HepG2 (cell line): Measurements from ENCODE around the gene PIP4K2B. TPM values are rescaled to one million over a fixed set of nuclear protein-coding genes. Genes with fewer than 3 reads are reported as not detected.

Source experiments
- EP300 ChIP-seq, 3 experiments: sonication (generic) in 1 of 3; formaldehyde crosslinking in 1 of 3; IDR thresholded peaks; 2 replicates each; pipeline versions ENCODE4 v1.5.1 to v1.6.1; 2011 to 2020; ENCODE audit warnings: low read depth in 2 of 3, low read length in 2 of 3, borderline replicate concordance in 1 of 3, improper control_type of control experiment in 1 of 3, mild to moderate bottlenecking in 1 of 3, missing genetic modification reagents in 1 of 3, moderate library complexity in 1 of 3
- MIXL1 ChIP-seq: IDR thresholded peaks from 2 replicates; pipeline ENCODE4 v1.6.1; 2016
- NR2C2 ChIP-seq: sonication (generic); formaldehyde crosslinking; IDR thresholded peaks from 2 replicates; pipeline ENCODE4 v1.4.0; 2020; ENCODE audit warnings: missing genetic modification reagents, mild to moderate bottlenecking, moderate library complexity, borderline replicate concordance
- NR2F6 ChIP-seq, 2 experiments: IDR thresholded peaks; 2 replicates each; pipeline ENCODE4 v1.6.1; 2016; ENCODE audit warnings: antibody characterized with exemption in 1 of 2, mild to moderate bottlenecking in 1 of 2
- PHF20 ChIP-seq: sonication (generic); formaldehyde crosslinking; IDR thresholded peaks from 2 replicates; pipeline ENCODE4 v1.5.0; 2020; ENCODE audit warnings: mild to moderate bottlenecking, missing genetic modification reagents
- PHF21A ChIP-seq: sonication (generic); formaldehyde crosslinking; IDR thresholded peaks from 2 replicates; pipeline ENCODE4 v1.5.0; 2020; ENCODE audit warnings: mild to moderate bottlenecking, missing genetic modification reagents
- PTBP1 ChIP-seq: fragments of 200-400 bp; formaldehyde crosslinking; IDR thresholded peaks from 2 replicates; pipeline ENCODE4 v1.6.1; 2018; ENCODE audit warnings: low read length, low read depth; ENCODE audit not compliant: poor library complexity, severe bottlenecking
- SALL2 ChIP-seq: sonication (generic); formaldehyde crosslinking; IDR thresholded peaks from 2 replicates; pipeline ENCODE4 v1.8.1; 2023; ENCODE audit warnings: mild to moderate bottlenecking, missing genetic modification reagents, inconsistent platforms
- SIX1 ChIP-seq: sonication (generic); formaldehyde crosslinking; IDR thresholded peaks from 2 replicates; pipeline ENCODE4 v1.4.0; 2020; ENCODE audit warnings: missing genetic modification reagents, borderline replicate concordance
- SMAD9 ChIP-seq: sonication (generic); formaldehyde crosslinking; IDR thresholded peaks from 2 replicates; pipeline ENCODE4 v1.5.1; 2020; ENCODE audit warnings: mild to moderate bottlenecking, missing genetic modification reagents
- SMYD3 ChIP-seq: sonication (generic); formaldehyde crosslinking; IDR thresholded peaks from 2 replicates; pipeline ENCODE4 v1.8.1; 2023; ENCODE audit warnings: mild to moderate bottlenecking, missing genetic modification reagents
- TAF1 ChIP-seq: sonication (generic); formaldehyde crosslinking; IDR thresholded peaks from 2 replicates; pipeline ENCODE4 v1.4.0; 2020; ENCODE audit warnings: missing genetic modification reagents
- ZFY ChIP-seq: sonication (generic); formaldehyde crosslinking; IDR thresholded peaks from 2 replicates; pipeline ENCODE4 v1.4.0; 2020; ENCODE audit warnings: missing genetic modification reagents
- ZNF143 ChIP-seq: sonication (generic); formaldehyde crosslinking; IDR thresholded peaks from 2 replicates; pipeline ENCODE4 v1.4.0; 2020; ENCODE audit warnings: missing genetic modification reagents
- ZNF30 ChIP-seq: sonication (generic); formaldehyde crosslinking; IDR thresholded peaks from 2 replicates; pipeline ENCODE4 v1.5.0; 2020; ENCODE audit warnings: mild to moderate bottlenecking, missing genetic modification reagents
- ZNF414 ChIP-seq: sonication (generic); formaldehyde crosslinking; IDR thresholded peaks from 2 replicates; pipeline ENCODE4 v1.5.0; 2020; ENCODE audit warnings: missing genetic modification reagents
- ZNF567 ChIP-seq: sonication (generic); formaldehyde crosslinking; IDR thresholded peaks from 2 replicates; pipeline ENCODE4 v1.8.1; 2023; ENCODE audit warnings: mild to moderate bottlenecking, missing genetic modification reagents, borderline replicate concordance
- polyA plus RNA-seq, 8 experiments: library from polyadenylated mRNA; depleted of rRNA in 3 of 8; stranded (reverse) in 7 of 8; unstranded in 1 of 8; fragments of >200 nt; fragmentation: Illumina TruSeq in 4 of 8; extraction: Trizol in 4 of 8; gene quantifications; 2 replicates each; pipeline versions ENCODE4 v1.2.1 to v1.2.3, GENCODE V29; 2011 to 2016; ENCODE audit warnings: low read depth in 4 of 8, missing spikeins in 1 of 8, mixed read lengths in 1 of 8; ENCODE audit not compliant: insufficient read depth in 1 of 8
- total RNA-seq, 5 experiments: library from RNA; depleted of rRNA; stranded (reverse); fragments of >200 nt; fragmentation: Illumina TruSeq; extraction: Trizol; gene quantifications; 2 replicates each; pipeline ENCODE4 v1.2.3, GENCODE V29; 2016; ENCODE audit warnings: low read depth in 1 of 5
- TF ChIP-seq, protein P1 (sequence below): sonication (generic); formaldehyde crosslinking; IDR thresholded peaks from 2 replicates; pipeline ENCODE4 v1.8.0; 2022; ENCODE audit warnings: missing genetic modification reagents, mild to moderate bottlenecking, inconsistent platforms, borderline replicate concordance
- TF ChIP-seq, protein P2 (sequence below): sonication (generic); formaldehyde crosslinking; IDR thresholded peaks from 2 replicates; pipeline ENCODE4 v1.8.0; 2023; ENCODE audit warnings: mild to moderate bottlenecking, missing genetic modification reagents
- TF ChIP-seq, protein P3 (sequence below): sonication (generic); formaldehyde crosslinking; IDR thresholded peaks from 2 replicates; pipeline ENCODE4 v1.8.1; 2022; ENCODE audit warnings: low read depth, mild to moderate bottlenecking, missing genetic modification reagents
- TF ChIP-seq, protein P4 (sequence below): sonication (generic); formaldehyde crosslinking; IDR thresholded peaks from 2 replicates; pipeline ENCODE4 v1.4.0; 2020; ENCODE audit warnings: mild to moderate bottlenecking, missing genetic modification reagents

Gene PIP4K2B
- total and polyA plus RNA-seq, 2 of the 13 experiments (the other 11 are each of a cell fraction or from before 2014, with no cell fraction given) = 20.4 to 54.0 TPM

DNA sequence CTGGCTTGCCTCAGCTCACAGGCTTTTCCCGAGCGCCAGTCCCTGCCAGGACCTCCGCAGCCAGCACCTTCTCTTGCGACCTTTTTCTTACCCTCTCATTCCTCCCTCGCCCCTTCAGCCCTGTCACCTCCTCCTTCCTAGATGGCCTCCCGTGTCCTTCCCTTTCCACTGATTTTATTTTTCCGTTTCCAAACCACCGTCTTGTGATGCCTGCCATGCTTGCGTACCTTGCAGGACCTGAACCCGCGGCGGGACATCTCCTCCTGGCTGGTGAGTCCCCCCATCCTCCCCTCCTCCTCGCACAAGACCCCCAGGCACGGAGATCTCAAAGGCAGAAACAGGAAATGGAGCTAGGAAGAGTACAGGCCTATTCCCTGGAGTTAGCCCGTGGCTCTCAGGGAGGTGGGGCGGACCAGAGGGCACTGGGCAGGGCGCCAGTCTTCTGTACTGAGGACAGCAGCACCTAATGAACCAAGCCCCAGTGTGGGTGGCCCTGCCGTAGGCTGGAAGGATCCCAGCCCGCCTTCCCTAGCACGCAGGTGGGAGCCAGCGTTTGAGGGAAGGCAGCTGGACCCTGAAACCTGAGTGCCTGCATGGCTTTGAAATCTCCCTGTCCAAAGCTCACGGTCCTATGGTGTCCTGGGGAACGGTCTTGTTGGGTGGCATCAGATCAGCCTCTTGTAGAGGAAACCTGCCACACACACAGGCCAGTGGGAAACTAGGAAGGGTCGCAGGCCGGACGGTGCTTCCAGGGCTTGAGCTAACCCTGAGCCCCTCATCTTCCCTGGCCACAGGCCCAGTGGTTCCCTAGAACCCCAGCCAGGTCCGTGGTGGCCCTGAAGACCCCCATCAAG lies 68.6 kb downstream of the PIP4K2B start (continued):
- TF ChIP-seq ZNF30 (CRISPR knock-in tag) = no peak
- TF ChIP-seq, protein P1, sequence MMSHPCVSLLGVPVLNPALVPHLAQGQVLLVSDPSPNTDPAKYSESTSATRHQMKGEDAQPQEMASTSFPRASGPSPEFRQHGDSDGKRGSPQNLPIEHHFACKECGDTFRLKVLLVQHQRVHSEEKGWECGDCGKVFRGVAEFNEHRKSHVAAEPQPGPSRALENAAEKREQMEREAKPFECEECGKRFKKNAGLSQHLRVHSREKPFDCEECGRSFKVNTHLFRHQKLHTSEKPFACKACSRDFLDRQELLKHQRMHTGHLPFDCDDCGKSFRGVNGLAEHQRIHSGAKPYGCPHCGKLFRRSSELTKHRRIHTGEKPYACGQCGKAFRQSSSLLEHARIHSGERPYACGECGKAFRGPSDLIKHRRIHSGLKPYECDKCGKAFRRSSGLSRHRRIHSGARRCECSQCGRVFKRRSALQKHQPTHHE (CRISPR knock-in tag) = no peak; the same call in 1 of the 2 replicates
- TF ChIP-seq SALL2 = 0 out of 2 replicates have a peak, but pooled peaks have one; percentile 11
- 0 out of 2 replicates have a peak, but pooled peaks have one; percentile 26 for TF ChIP-seq NR2C2 (CRISPR knock-in tag)
- TF ChIP-seq, protein P2, sequence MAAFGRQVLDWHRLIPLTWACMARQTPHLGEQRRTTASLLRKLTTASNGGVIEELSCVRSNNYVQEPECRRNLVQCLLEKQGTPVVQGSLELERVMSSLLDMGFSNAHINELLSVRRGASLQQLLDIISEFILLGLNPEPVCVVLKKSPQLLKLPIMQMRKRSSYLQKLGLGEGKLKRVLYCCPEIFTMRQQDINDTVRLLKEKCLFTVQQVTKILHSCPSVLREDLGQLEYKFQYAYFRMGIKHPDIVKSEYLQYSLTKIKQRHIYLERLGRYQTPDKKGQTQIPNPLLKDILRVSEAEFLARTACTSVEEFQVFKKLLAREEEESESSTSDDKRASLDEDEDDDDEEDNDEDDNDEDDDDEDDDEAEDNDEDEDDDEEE (CRISPR knock-in tag) = 0 out of 2 replicates have a peak, but pooled peaks have one; percentile 51
- TF ChIP-seq ZFY (CRISPR knock-in tag) = peak; percentile 79
- TF ChIP-seq SMAD9 (CRISPR knock-in tag) = 0 out of 2 replicates have a peak, but pooled peaks have one; percentile 59
- TF ChIP-seq TAF1 (CRISPR knock-in tag) = peak; percentile 69
- no peak for TF ChIP-seq ZNF414 (CRISPR knock-in tag)
- TF ChIP-seq, protein P3, sequence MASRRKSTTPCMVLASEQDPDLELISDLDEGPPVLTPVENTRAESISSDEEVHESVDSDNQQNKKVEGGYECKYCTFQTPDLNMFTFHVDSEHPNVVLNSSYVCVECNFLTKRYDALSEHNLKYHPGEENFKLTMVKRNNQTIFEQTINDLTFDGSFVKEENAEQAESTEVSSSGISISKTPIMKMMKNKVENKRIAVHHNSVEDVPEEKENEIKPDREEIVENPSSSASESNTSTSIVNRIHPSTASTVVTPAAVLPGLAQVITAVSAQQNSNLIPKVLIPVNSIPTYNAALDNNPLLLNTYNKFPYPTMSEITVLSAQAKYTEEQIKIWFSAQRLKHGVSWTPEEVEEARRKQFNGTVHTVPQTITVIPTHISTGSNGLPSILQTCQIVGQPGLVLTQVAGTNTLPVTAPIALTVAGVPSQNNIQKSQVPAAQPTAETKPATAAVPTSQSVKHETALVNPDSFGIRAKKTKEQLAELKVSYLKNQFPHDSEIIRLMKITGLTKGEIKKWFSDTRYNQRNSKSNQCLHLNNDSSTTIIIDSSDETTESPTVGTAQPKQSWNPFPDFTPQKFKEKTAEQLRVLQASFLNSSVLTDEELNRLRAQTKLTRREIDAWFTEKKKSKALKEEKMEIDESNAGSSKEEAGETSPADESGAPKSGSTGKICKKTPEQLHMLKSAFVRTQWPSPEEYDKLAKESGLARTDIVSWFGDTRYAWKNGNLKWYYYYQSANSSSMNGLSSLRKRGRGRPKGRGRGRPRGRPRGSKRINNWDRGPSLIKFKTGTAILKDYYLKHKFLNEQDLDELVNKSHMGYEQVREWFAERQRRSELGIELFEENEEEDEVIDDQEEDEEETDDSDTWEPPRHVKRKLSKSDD (CRISPR knock-in tag) = 0 out of 2 replicates have a peak, but pooled peaks have one; percentile 71
- no peak; the same call in none of the 2 replicates for TF ChIP-seq NR2F6 (IDR thresholded peaks at IDR 0.05)
- 0 out of 2 replicates have a peak, but pooled peaks have one; percentile 40 for TF ChIP-seq NR2F6 (CRISPR knock-in tag; IDR thresholded peaks at IDR 0.05)
- peak; percentile 53; the same call in 1 of the 2 replicates for TF ChIP-seq MIXL1 (CRISPR knock-in tag)
- 0 out of 2 replicates have a peak, but pooled peaks have one; percentile 78 for TF ChIP-seq SMYD3 (CRISPR knock-in tag)
- TF ChIP-seq ZNF567 = no peak
- TF ChIP-seq ZNF143 (CRISPR knock-in tag) = no peak
- TF ChIP-seq, protein P4, sequence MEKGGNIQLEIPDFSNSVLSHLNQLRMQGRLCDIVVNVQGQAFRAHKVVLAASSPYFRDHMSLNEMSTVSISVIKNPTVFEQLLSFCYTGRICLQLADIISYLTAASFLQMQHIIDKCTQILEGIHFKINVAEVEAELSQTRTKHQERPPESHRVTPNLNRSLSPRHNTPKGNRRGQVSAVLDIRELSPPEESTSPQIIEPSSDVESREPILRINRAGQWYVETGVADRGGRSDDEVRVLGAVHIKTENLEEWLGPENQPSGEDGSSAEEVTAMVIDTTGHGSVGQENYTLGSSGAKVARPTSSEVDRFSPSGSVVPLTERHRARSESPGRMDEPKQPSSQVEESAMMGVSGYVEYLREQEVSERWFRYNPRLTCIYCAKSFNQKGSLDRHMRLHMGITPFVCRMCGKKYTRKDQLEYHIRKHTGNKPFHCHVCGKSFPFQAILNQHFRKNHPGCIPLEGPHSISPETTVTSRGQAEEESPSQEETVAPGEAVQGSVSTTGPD (CRISPR knock-in tag) = no peak
- TF ChIP-seq EP300 (IDR thresholded peaks at IDR 0.05; ENCODE audit: low read depth in 2 of 2, low read length in 2 of 2) = no peak; a peak in 1 of 4 replicates
- TF ChIP-seq EP300 (CRISPR knock-in tag; IDR thresholded peaks at IDR 0.05; ENCODE audit: borderline replicate concordance) = no peak
- TF ChIP-seq PHF20 (CRISPR knock-in tag) = peak; percentile 34; the same call in 1 of the 2 replicates
- no peak for TF ChIP-seq SIX1 (CRISPR knock-in tag)
- TF ChIP-seq PHF21A (CRISPR knock-in tag) = peak; percentile 72; the same call in 1 of the 2 replicates
- no peak for TF ChIP-seq PTBP1
